ENCODE measurements around the gene CD3E. TPM values are rescaled to one million over a fixed set of nuclear protein-coding genes. Genes with fewer than 3 reads are reported as not detected.

The CD3E gene
- total and polyA plus RNA-seq, 2 donors (not counting 3 experiments of a cell fraction or from before 2014, with no cell fraction given), result not detected

- Histone ChIP-seq H3K79me2 (ENCODE audit: control insufficient read depth, insufficient read depth, low read length) (no peaks in the 10 kb centered on the region), H3K27me3 (ENCODE audit: control insufficient read depth in 2 of 2, insufficient read depth in 2 of 2, low read length in 2 of 2) (peaks cover 7 to 15% of the 10 kb centered on the region in 2 experiments), H3K36me3 (ENCODE audit: control insufficient read depth in 2 of 2, extremely low read depth in 1 of 2, insufficient read depth in 2 of 2, low read length in 2 of 2) (no peaks in the 10 kb centered on the region), H2AFZ (ENCODE audit: low read depth, low read length) (no peak overlapping the region), H3K9me3 (replicated peaks; ENCODE audit: control insufficient read depth, insufficient read depth, low read length) (no peaks in the 10 kb centered on the region), H3K27ac (ENCODE audit: insufficient read depth, low read depth, low read length) (no peak overlapping the region), H3K4me2 (ENCODE audit: insufficient read depth, low read length) (no peak overlapping the region), H3K9me1 (replicated peaks; ENCODE audit: control insufficient read depth, extremely low read depth, insufficient read depth, low read length) (no peaks in the 10 kb centered on the region), H3K4me3 (replicated peaks in 1 of 3; ENCODE audit: insufficient read depth in 1 of 3, low read depth in 1 of 3, low read length in 3 of 3) (no peak overlapping the region), H3K9ac (replicated peaks; ENCODE audit: extremely low read depth, insufficient read depth, low read length) (no peak overlapping the region), H4K20me1 (replicated peaks; ENCODE audit: control insufficient read depth, extremely low read depth, insufficient read depth, low read length) (no peaks in the 10 kb centered on the region), H3K4me1 (ENCODE audit: control insufficient read depth, extremely low read depth, insufficient read depth, low read length) (no peaks in the 10 kb centered on the region)
- ChIA-PET POLR2A (no interaction called here), CTCF (interaction anchor here (1.3 to 1.8 kb wide), 2 partner anchors 46 to 144 kb away, joined by 4 to 6 read pairs; no protein-coding TSS in a partner anchor)
- FAIRE-seq (no peak), DNase-seq (ENCODE audit: low read depth, low spot score) (no peak)
- dilution Hi-C loops (cut with MboI; ENCODE audit: extremely low pct_ligation_motif_present, low sequenced_read_pairs), result no loop called here
- no TSS peak for BruUV-seq (replicated peaks)
- TF ChIP-seq JUN (IDR thresholded peaks at IDR 0.05; ENCODE audit: borderline replicate concordance, insufficient read depth, insufficient read length, low read depth) (no peak), GATA2 (IDR thresholded peaks at IDR 0.05; ENCODE audit: insufficient read depth, insufficient read length, low read depth, low read length) (no peak), POLR2AphosphoS5 (IDR thresholded peaks at IDR 0.05; ENCODE audit: insufficient read depth, low read depth, low read length) (no peak), MYC (IDR thresholded peaks at IDR 0.05; ENCODE audit: low read depth, low read length) (no peak), POLR2A (IDR thresholded peaks at IDR 0.05; ENCODE audit: low read depth, low read length) (no peak), CTCF (IDR thresholded peaks at IDR 0.05; ENCODE audit: extremely low read depth in 1 of 2, insufficient read depth in 1 of 2, low read depth in 1 of 2, low read length in 2 of 2) (no peak), FOS (IDR thresholded peaks at IDR 0.05; ENCODE audit: borderline replicate concordance, insufficient read depth, low read length) (no peak), EZH2 (IDR thresholded peaks at IDR 0.05; ENCODE audit: borderline replicate concordance, low read depth, low read length, severe bottlenecking) (no peak), MAX (IDR thresholded peaks at IDR 0.05; ENCODE audit: insufficient read depth, insufficient read length) (no peak)
- intact Hi-C loops (cut with micrococcal nuclease), result no loop called here
Observed at GRCh38 chr11:118341815-118342489, 37.4 kb downstream of the CD3E start.
